H1 (cell line): ENCODE results near the gene MRPS16. TPM values are rescaled to one million over a fixed set of nuclear protein-coding genes. Genes with fewer than 3 reads are reported as not detected.

Experiments used
- CTCF ChIA-PET: fragments of 300-600 bp; sonication (Branson Sonifier 250); formaldehyde crosslinking; loops from one replicate; lab custom pipeline; 2021; ENCODE audit not compliant: partially characterized antibody; lab: Charles Lee
- POLR2A ChIA-PET: fragments of 300-600 bp; sonication (Branson Sonifier 250); formaldehyde crosslinking; loops from one replicate; lab custom pipeline; 2021; ENCODE audit warnings: inconsistent platforms; ENCODE audit not compliant: partially characterized antibody; lab: Charles Lee
- DNase-seq, 2 experiments: peaks; one replicate each; pipeline versions ENCODE4 v3.0.0 to v3.0.0-alpha.2; 2010 to 2022; ENCODE audit warnings: low spot score in 2 of 2, low read depth in 1 of 2, mixed read lengths in 1 of 2
- FAIRE-seq: peaks from 2 replicates; lab custom pipeline; 2011; peaks lifted over from hg19 to GRCh38; lab: Jason Lieb, UNC
- H2AFZ ChIP-seq: 2 replicates; pipeline ENCODE4 v1.8.1; 2012; ENCODE audit warnings: low read length, inconsistent platforms
- H2AK5ac ChIP-seq: 2 replicates; pipeline ENCODE4 v1.6.1; 2013; ENCODE audit warnings: low read depth, low read length
- H2BK120ac ChIP-seq: replicated peaks from 2 replicates; pipeline ENCODE3; 2013; ENCODE audit warnings: low read depth, low read length, inconsistent platforms
- H2BK12ac ChIP-seq: 2 replicates; pipeline ENCODE4 v1.6.1; 2013; ENCODE audit warnings: low read depth, low read length
- H2BK15ac ChIP-seq: 2 replicates; pipeline ENCODE4 v1.6.1; 2013; ENCODE audit warnings: low read length
- H2BK20ac ChIP-seq: 2 replicates; pipeline ENCODE4 v1.6.1; 2013; ENCODE audit warnings: low read length
- H2BK5ac ChIP-seq: 2 replicates; pipeline ENCODE4 v1.6.1; 2013; ENCODE audit warnings: low read depth, low read length
- H3K14ac ChIP-seq: 2 replicates; pipeline ENCODE4 v1.6.1; 2013; ENCODE audit warnings: inconsistent platforms; ENCODE audit not compliant: insufficient read length
- H3K18ac ChIP-seq: 2 replicates; pipeline ENCODE4 v1.6.1; 2013; ENCODE audit warnings: low read length; ENCODE audit errors: extremely low read depth
- H3K23ac ChIP-seq: 2 replicates; pipeline ENCODE4 v1.6.1; 2013; ENCODE audit warnings: inconsistent platforms; ENCODE audit not compliant: insufficient read length
- H3K23me2 ChIP-seq: 2 replicates; pipeline ENCODE4 v1.6.1; 2013; ENCODE audit warnings: low read depth, low read length
- H3K27ac ChIP-seq: 2 replicates; pipeline ENCODE4 v1.6.1; 2011; ENCODE audit warnings: low read depth, low read length, inconsistent platforms
- H3K27me3 ChIP-seq, 4 experiments: replicated peaks in 1 of 4; 1 replicate in 1 of 4; 2 replicates in 3 of 4; pipeline versions ENCODE4 v1.6.1 to v1.8.1; 2011 to 2013; ENCODE audit warnings: low read length in 3 of 4, mild to moderate bottlenecking in 3 of 4, inconsistent platforms in 2 of 4, mixed read lengths in 2 of 4, moderate library complexity in 1 of 4; ENCODE audit not compliant: control insufficient read depth in 3 of 4, insufficient read depth in 3 of 4; ENCODE audit errors: extremely low read depth in 1 of 4
- H3K36me3 ChIP-seq, 4 experiments: 2 replicates each; pipeline versions ENCODE4 v1.6.1 to v1.8.1; 2011 to 2013; ENCODE audit warnings: mild to moderate bottlenecking in 4 of 4, low read length in 3 of 4, moderate library complexity in 2 of 4, control low read depth in 1 of 4, inconsistent platforms in 1 of 4; ENCODE audit not compliant: insufficient read depth in 4 of 4, control insufficient read depth in 2 of 4
- H3K4ac ChIP-seq: replicated peaks from 2 replicates; pipeline ENCODE3; 2013; ENCODE audit warnings: low read length, low read depth, mixed read lengths, inconsistent platforms; ENCODE audit not compliant: insufficient read length
- H3K4me1 ChIP-seq, 4 experiments: replicated peaks in 1 of 4; 1 replicate in 1 of 4; 2 replicates in 3 of 4; pipeline versions ENCODE4 v1.6.1 to v1.8.1; 2011 to 2013; ENCODE audit warnings: low read length in 3 of 4, inconsistent platforms in 2 of 4, mixed read lengths in 1 of 4; ENCODE audit not compliant: insufficient read depth in 4 of 4, control insufficient read depth in 3 of 4
- H3K4me2 ChIP-seq, 2 experiments: 2 replicates each; pipeline versions ENCODE4 v1.6.1 to v1.8.1; 2011 to 2013; ENCODE audit warnings: low read depth in 2 of 2, low read length in 2 of 2, control low read depth in 1 of 2, inconsistent platforms in 1 of 2, mild to moderate bottlenecking in 1 of 2; ENCODE audit not compliant: insufficient read depth in 1 of 2
- H3K4me3 ChIP-seq, 4 experiments: fragments of 200-600, 300-600 bp in 1 of 4; sonication (generic), shearing (Covaris generic), sonication (Bioruptor Twin) in 1 of 4; 2 replicates each; pipeline versions ENCODE4 v1.5.1 to v1.8.1; 2011 to 2016; ENCODE audit warnings: low read length in 4 of 4, low read depth in 3 of 4, control low read depth in 2 of 4, inconsistent platforms in 2 of 4, mild to moderate bottlenecking in 2 of 4, mixed read lengths in 1 of 4, moderate library complexity in 1 of 4; ENCODE audit not compliant: insufficient read depth in 2 of 4; ENCODE audit errors: extremely low read depth in 1 of 4
- H3K56ac ChIP-seq: replicated peaks from 2 replicates; pipeline ENCODE3; 2013; ENCODE audit warnings: low read depth, mild to moderate bottlenecking, mixed read lengths, low read length, inconsistent platforms; ENCODE audit not compliant: insufficient read length
- H3K79me1 ChIP-seq: 2 replicates; pipeline ENCODE4 v1.6.1; 2013; ENCODE audit warnings: low read depth, low read length, control low read depth
- H3K79me2 ChIP-seq, 2 experiments: 2 replicates each; pipeline versions ENCODE4 v1.6.1 to v1.8.1; 2012 to 2013; ENCODE audit warnings: low read length in 2 of 2, mild to moderate bottlenecking in 2 of 2, inconsistent platforms in 1 of 2; ENCODE audit not compliant: insufficient read depth in 2 of 2, control insufficient read depth in 1 of 2
- H3K9ac ChIP-seq, 4 experiments: replicated peaks in 1 of 4; 1 replicate in 1 of 4; 2 replicates in 3 of 4; pipeline versions ENCODE4 v1.6.1 to v1.8.1; 2011 to 2013; ENCODE audit warnings: low read depth in 3 of 4, low read length in 3 of 4, control low read depth in 2 of 4, mild to moderate bottlenecking in 2 of 4, moderate library complexity in 2 of 4, inconsistent platforms in 1 of 4; ENCODE audit errors: extremely low read depth in 1 of 4
- H3K9me3 ChIP-seq, 2 experiments: 2 replicates each; pipeline versions ENCODE4 v1.6.1 to v1.8.1; 2012 to 2013; ENCODE audit warnings: mild to moderate bottlenecking in 2 of 2, moderate library complexity in 2 of 2, control low read depth in 1 of 2, inconsistent platforms in 1 of 2, low read depth in 1 of 2, low read length in 1 of 2, mixed read lengths in 1 of 2; ENCODE audit not compliant: insufficient read depth in 2 of 2
- H4K20me1 ChIP-seq, 2 experiments: replicated peaks in 1 of 2; 2 replicates each; pipeline versions ENCODE3 to v1.8.1; 2011 to 2013; ENCODE audit warnings: inconsistent platforms in 2 of 2, low read length in 2 of 2, mild to moderate bottlenecking in 1 of 2; ENCODE audit not compliant: insufficient read depth in 2 of 2, control insufficient read depth in 1 of 2
- H4K5ac ChIP-seq: 2 replicates; pipeline ENCODE4 v1.6.1; 2013; ENCODE audit warnings: low read length, low read depth, mixed read lengths, inconsistent platforms; ENCODE audit not compliant: insufficient read length
- H4K8ac ChIP-seq: 2 replicates; pipeline ENCODE4 v1.8.0; 2013; ENCODE audit warnings: mild to moderate bottlenecking, moderate library complexity, low read length, inconsistent platforms; ENCODE audit not compliant: insufficient read depth; ENCODE audit errors: extremely low read depth
- H4K91ac ChIP-seq: replicated peaks from 2 replicates; pipeline ENCODE3; 2013; ENCODE audit warnings: low read length, mixed read lengths, inconsistent platforms; ENCODE audit not compliant: insufficient read length
- CEBPB ChIP-seq: IDR thresholded peaks from 2 replicates; pipeline ENCODE4 v1.6.1; 2012; ENCODE audit warnings: low read depth, low read length
- HDAC2 ChIP-seq, 2 experiments: fragments of 300-600 bp in 1 of 2; sonication (generic) in 1 of 2; IDR thresholded peaks; 2 replicates each; pipeline ENCODE4 v1.6.1; 2011 to 2012; ENCODE audit warnings: low read depth in 2 of 2, low read length in 2 of 2, mild to moderate bottlenecking in 2 of 2, moderate library complexity in 2 of 2, borderline replicate concordance in 1 of 2, inconsistent platforms in 1 of 2
- MAFK ChIP-seq: IDR thresholded peaks from 2 replicates; pipeline ENCODE4 v1.6.1; 2012; ENCODE audit warnings: low read depth, mild to moderate bottlenecking, improper control_type of control experiment, low read length
- POLR2AphosphoS5 ChIP-seq: IDR thresholded peaks from 2 replicates; pipeline ENCODE4 v1.6.1; 2011; ENCODE audit warnings: low read depth, low read length
- TBP ChIP-seq: IDR thresholded peaks from 2 replicates; pipeline ENCODE4 v1.6.1; 2011; ENCODE audit warnings: low read depth, low read length, improper control_type of control experiment
- WGBS, 2 experiments: shearing (Covaris generic) in 1 of 2; methylation state at CpG; one replicate each; pipeline versions ENCODE4 v1.1.6 to v1.1.7; 2013 to 2015; ENCODE audit warnings: low lambda C conversion rate in 2 of 2, mixed read lengths in 2 of 2, inconsistent platforms in 1 of 2, low coverage in 1 of 2, missing lambda C conversion rate in 1 of 2; ENCODE audit not compliant: insufficient replicate concordance in 2 of 2, insufficient coverage in 1 of 2, insufficient read length in 1 of 2; ENCODE audit errors: extremely low coverage in 1 of 2, missing lambda C conversion rate in 1 of 2; 5-methylcytosine and 5-hydroxymethylcytosine counted together
- polyA plus RNA-seq, 7 experiments: library from polyadenylated mRNA; depleted of rRNA in 3 of 7; stranded (reverse) in 5 of 7; unstranded in 2 of 7; fragments of >200 nt in 5 of 7; fragments of 200-250 nt in 2 of 7; gene quantifications; 1 replicate in 5 of 7; 2 replicates in 1 of 7; 4 replicates in 1 of 7; pipeline versions ENCODE4 v1.2.1 to v1.2.3, GENCODE V29; 2011 to 2013; ENCODE audit warnings: missing spikeins in 2 of 7, mixed read lengths in 2 of 7
- total RNA-seq: library from RNA; stranded (reverse); fragmentation: NEBNext Ultra II Directional; extraction: Animal tissue kit (Norgen Biotek cat#: 25700); gene quantifications from 2 replicates; pipeline ENCODE4 v1.2.1, GENCODE V29; 2021

MRPS16 gene
- total and polyA plus RNA-seq, 2 of the 8 experiments (the other 6 are each of a cell fraction or from before 2014, with no cell fraction given) = 125 to 203 TPM

DNA sequence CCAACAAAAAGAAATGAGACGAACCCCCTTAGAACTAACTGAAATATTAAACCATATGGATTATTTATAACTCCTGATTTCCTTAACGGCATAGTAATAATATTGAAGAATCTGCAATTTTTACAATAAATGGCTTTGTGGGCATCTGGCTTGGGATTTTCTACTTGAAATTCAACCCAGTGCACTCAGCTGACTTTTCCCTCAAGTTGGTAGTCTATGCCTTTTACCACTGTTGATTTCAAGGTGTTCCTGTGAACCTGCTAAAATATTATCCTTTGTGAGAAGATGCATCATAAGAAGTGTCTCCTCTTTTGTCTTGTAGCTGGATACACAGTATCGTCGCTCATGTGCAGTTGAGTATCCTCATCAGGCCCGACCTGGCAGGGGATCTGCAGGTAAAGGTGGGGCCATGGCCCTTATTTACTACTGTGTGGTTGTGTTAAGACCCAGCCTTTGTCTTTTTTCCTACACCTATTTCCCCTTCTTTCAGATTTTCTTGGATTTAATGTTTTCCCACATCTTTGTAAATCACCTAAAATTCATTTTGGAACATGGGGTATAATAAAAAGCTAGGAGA, 13.4 kb downstream of the MRPS16 start:
- Histone ChIP-seq H3K9me3 (no peaks in the 10 kb centered on the region), H3K23ac (no peak overlapping the region), H3K27ac (no peak overlapping the region), H4K20me1 (peaks cover 2 to 4% of the 10 kb centered on the region in 2 experiments), H2AK5ac (no peak overlapping the region), H3K23me2 (no peaks in the 10 kb centered on the region), H2BK15ac (no peak overlapping the region), H3K4me2 (no peak overlapping the region), H2BK120ac (no peak overlapping the region), H3K79me2 (peaks cover under 1 to 4% of the 10 kb centered on the region in 2 experiments; a peak in 1 of 4 replicates), H3K56ac (no peak overlapping the region), H3K4ac (no peak overlapping the region), H4K5ac (no peak overlapping the region), H2BK12ac (no peak overlapping the region), H3K4me3 (no peak overlapping the region), H3K9ac (no peak overlapping the region), H3K14ac (no peak overlapping the region), H3K79me1 (no peaks in the 10 kb centered on the region), H4K91ac (no peak overlapping the region), H3K36me3 (peaks cover 15 to 79% (median 44%) of the 10 kb centered on the region in 4 experiments), H3K18ac (no peak overlapping the region), H2BK5ac (no peak overlapping the region), H4K8ac (no peak overlapping the region), H2BK20ac (no peak overlapping the region), H2AFZ (no peak overlapping the region), H3K4me1 (no peaks in the 10 kb centered on the region), H3K27me3 (no peaks in the 10 kb centered on the region)
- 88% methylated on average over 5 of the region's 5 CpGs; no CpG with 5 or more reads in 1 of the 2 experiments for WGBS, 2 experiments
- peak; percentile 54; the same call in 1 of the 2 replicates for TF ChIP-seq POLR2AphosphoS5
- TF ChIP-seq CEBPB = no peak
- TF ChIP-seq TBP = no peak
- no peak for TF ChIP-seq HDAC2 (IDR thresholded peaks at IDR 0.05; ENCODE audit: borderline replicate concordance in 1 of 2, low read depth in 2 of 2, low read length in 2 of 2)
- TF ChIP-seq MAFK = no peak
- FAIRE-seq (no peak), DNase-seq (no peak)
- ChIA-PET POLR2A (interaction anchor here (1.0 to 5.8 kb wide), 6 partner anchors 8 to 104 kb away, joined by 3 to 45 read pairs (median 6); partner anchors contain the start of genes DNAJC9 and MRPS16), CTCF (no interaction called here)
